ENCODE measurements around the gene TMC2.

TMC2 gene

DNA sequence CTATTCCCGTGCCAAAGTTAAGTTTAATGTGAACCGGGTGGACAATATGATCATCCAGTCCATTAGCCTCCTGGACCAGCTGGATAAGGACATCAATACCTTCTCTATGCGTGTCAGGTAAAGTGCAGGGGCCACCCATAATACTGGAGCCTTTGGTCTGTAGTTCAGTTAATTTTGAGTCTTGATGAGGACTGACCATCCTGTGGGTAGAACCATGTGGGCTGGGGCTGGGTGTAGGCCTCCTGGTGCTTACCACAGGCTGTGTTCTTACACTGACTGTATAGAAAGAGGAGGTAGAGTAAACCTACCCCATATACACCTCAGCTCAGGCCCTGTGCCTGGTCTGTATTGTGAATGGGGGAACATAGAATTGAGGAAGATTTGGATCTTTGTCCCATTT, 118.5 kb downstream of the TMC2 start:
- TF ChIP-seq POLR2AphosphoS5 (IDR thresholded peaks at IDR 0.05; ENCODE audit: low read depth, low read length) (no peak), TAF1 (IDR thresholded peaks at IDR 0.05; ENCODE audit: borderline replicate concordance, insufficient read depth, low read length) (no peak), FOXP2 (optimal IDR thresholded peaks at IDR 0.05; ENCODE audit: borderline replicate concordance, extremely low read depth, extremely low read length, insufficient read depth) (no peak), SIN3A (IDR thresholded peaks at IDR 0.05; ENCODE audit: borderline replicate concordance, insufficient read depth, low read length) (no peak)
- TF ChIP-seq, protein P1, sequence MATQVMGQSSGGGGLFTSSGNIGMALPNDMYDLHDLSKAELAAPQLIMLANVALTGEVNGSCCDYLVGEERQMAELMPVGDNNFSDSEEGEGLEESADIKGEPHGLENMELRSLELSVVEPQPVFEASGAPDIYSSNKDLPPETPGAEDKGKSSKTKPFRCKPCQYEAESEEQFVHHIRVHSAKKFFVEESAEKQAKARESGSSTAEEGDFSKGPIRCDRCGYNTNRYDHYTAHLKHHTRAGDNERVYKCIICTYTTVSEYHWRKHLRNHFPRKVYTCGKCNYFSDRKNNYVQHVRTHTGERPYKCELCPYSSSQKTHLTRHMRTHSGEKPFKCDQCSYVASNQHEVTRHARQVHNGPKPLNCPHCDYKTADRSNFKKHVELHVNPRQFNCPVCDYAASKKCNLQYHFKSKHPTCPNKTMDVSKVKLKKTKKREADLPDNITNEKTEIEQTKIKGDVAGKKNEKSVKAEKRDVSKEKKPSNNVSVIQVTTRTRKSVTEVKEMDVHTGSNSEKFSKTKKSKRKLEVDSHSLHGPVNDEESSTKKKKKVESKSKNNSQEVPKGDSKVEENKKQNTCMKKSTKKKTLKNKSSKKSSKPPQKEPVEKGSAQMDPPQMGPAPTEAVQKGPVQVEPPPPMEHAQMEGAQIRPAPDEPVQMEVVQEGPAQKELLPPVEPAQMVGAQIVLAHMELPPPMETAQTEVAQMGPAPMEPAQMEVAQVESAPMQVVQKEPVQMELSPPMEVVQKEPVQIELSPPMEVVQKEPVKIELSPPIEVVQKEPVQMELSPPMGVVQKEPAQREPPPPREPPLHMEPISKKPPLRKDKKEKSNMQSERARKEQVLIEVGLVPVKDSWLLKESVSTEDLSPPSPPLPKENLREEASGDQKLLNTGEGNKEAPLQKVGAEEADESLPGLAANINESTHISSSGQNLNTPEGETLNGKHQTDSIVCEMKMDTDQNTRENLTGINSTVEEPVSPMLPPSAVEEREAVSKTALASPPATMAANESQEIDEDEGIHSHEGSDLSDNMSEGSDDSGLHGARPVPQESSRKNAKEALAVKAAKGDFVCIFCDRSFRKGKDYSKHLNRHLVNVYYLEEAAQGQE (IDR thresholded peaks at IDR 0.05; ENCODE audit: insufficient read depth in 1 of 2, low read depth in 2 of 2, low read length in 2 of 2), result no peak

DNA sequence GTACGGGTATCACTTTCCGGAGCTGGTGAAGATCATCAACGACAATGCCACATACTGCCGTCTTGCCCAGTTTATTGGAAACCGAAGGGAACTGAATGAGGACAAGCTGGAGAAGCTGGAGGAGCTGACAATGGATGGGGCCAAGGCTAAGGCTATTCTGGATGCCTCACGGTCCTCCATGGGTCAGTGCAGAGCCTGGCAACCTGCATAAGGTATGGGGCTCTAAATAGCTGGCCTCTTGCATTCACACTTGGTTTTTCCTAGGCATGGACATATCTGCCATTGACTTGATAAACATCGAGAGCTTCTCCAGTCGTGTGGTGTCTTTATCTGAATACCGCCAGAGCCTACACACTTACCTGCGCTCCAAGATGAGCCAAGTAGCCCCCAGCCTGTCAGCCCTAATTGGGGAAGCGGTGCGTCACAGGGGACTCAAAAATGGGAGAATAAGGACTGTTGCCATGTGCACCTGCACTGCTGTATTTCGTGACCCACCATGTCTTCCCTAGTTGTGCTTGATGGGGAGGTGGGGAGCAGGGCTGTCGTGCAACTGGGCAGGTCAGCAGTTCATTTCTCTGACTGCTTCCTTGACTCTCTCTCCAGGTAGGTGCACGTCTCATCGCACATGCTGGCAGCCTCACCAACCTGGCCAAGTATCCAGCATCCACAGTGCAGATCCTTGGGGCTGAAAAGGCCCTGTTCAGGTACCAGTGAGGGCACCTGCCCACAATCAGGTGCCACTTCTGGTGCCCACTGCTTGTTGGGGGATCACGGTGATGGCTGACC, 119.2 kb downstream of the TMC2 start:
- TF ChIP-seq FOXP2 (optimal IDR thresholded peaks at IDR 0.05; ENCODE audit: borderline replicate concordance, extremely low read depth, extremely low read length, insufficient read depth) (no peak), TAF1 (IDR thresholded peaks at IDR 0.05; ENCODE audit: borderline replicate concordance, insufficient read depth, low read length) (no peak), SIN3A (IDR thresholded peaks at IDR 0.05; ENCODE audit: borderline replicate concordance, insufficient read depth, low read length) (no peak), POLR2AphosphoS5 (IDR thresholded peaks at IDR 0.05; ENCODE audit: low read depth, low read length) (peak; percentile 30; the same call in 1 of the 2 replicates)
- TF ChIP-seq, protein P1 (IDR thresholded peaks at IDR 0.05; ENCODE audit: insufficient read depth in 1 of 2, low read depth in 2 of 2, low read length in 2 of 2), result no peak

DNA sequence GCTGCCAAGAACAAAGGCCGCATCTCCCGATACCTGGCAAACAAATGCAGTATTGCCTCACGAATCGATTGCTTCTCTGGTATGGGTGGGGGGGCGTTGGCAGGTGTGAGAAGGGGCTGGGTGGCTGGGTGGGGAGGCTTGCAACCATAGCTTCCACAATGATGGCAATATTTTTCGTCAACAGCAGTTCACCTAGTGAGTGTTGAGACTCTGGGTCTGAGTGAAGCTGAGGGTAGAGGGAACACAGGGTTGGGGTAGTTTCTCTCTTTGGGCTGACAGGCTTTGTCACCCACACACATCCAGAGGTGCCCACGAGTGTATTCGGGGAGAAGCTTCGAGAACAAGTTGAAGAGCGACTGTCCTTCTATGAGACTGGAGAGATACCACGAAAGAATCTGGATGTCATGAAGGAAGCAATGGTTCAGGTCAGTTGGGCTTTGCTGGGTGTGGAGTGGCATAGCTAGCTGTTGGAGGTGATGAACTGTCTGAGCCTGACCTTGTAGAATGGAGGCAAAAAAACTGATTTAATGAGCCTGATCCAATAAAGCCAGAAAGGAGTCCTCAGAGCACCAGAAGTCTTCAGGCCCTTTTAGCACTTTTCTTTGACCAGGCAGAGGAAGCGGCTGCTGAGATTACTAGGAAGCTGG, 120.2 kb downstream of the TMC2 start:
- TF ChIP-seq, protein P1 (IDR thresholded peaks at IDR 0.05; ENCODE audit: insufficient read depth in 1 of 2, low read depth in 2 of 2, low read length in 2 of 2), result no peak
- TF ChIP-seq SIN3A (IDR thresholded peaks at IDR 0.05; ENCODE audit: borderline replicate concordance, insufficient read depth, low read length) (no peak), POLR2AphosphoS5 (IDR thresholded peaks at IDR 0.05; ENCODE audit: low read depth, low read length) (no peak), TAF1 (IDR thresholded peaks at IDR 0.05; ENCODE audit: borderline replicate concordance, insufficient read depth, low read length) (no peak), FOXP2 (optimal IDR thresholded peaks at IDR 0.05; ENCODE audit: borderline replicate concordance, extremely low read depth, extremely low read length, insufficient read depth) (no peak)

DNA sequence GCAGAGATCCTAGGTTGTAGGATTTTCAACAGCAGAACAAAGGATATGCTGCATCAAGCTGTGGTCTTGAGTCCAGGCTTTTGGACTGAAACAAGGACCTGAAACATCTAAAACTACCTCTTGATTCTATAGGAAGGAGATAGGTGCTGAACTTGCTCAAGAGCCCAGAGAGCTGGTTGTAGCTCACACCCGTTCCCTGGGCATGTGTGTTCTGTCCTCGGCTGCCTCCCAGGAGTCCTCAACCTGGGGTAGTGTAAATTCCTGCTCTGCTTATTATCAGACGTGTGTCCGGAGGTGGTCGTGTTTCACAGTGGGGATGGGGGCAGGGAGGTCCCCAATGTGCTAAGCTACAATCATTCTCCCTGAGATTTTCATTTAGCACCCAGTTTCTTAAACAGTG, 120.9 kb downstream of the TMC2 start:
- TF ChIP-seq SIN3A (IDR thresholded peaks at IDR 0.05; ENCODE audit: borderline replicate concordance, insufficient read depth, low read length), result no peak
- TF ChIP-seq TAF1 (IDR thresholded peaks at IDR 0.05; ENCODE audit: borderline replicate concordance, insufficient read depth, low read length), result no peak
- TF ChIP-seq POLR2AphosphoS5 (IDR thresholded peaks at IDR 0.05; ENCODE audit: low read depth, low read length), result no peak; the same call in 1 of the 2 replicates
- TF ChIP-seq, protein P1 (IDR thresholded peaks at IDR 0.05; ENCODE audit: insufficient read depth in 1 of 2, low read depth in 2 of 2, low read length in 2 of 2), result no peak
- TF ChIP-seq FOXP2 (optimal IDR thresholded peaks at IDR 0.05; ENCODE audit: borderline replicate concordance, extremely low read depth, extremely low read length, insufficient read depth), result no peak

All from PFSK-1 (cell line).